HEK293 (cell line): ENCODE measurements around the gene PACS1.

Experiments used
- EGR2 ChIP-seq: fragments of 450-650 bp; formaldehyde crosslinking; IDR thresholded peaks from 2 replicates; pipeline ENCODE4 v1.5.1; 2016; ENCODE audit warnings: low read depth, missing biosample characterization, missing genetic modification characterization
- GLI2 ChIP-seq: fragments of 450-650 bp; formaldehyde crosslinking; IDR thresholded peaks from 2 replicates; pipeline ENCODE4; 2017; ENCODE audit warnings: missing biosample characterization, missing genetic modification characterization, low read depth, borderline replicate concordance
- GLIS1 ChIP-seq: fragments of 450-650 bp; formaldehyde crosslinking; IDR thresholded peaks from 2 replicates; pipeline ENCODE4 v1.5.1; 2016; ENCODE audit warnings: missing biosample characterization, missing genetic modification characterization
- GLIS2 ChIP-seq: fragments of 450-650 bp; formaldehyde crosslinking; IDR thresholded peaks from 2 replicates; pipeline ENCODE4 v1.5.1; 2016; ENCODE audit warnings: missing biosample characterization, missing genetic modification characterization
- HOXA7 ChIP-seq: sonication (generic); formaldehyde crosslinking; IDR thresholded peaks from 2 replicates; pipeline ENCODE4 v1.8.1; 2022; ENCODE audit warnings: missing genetic modification reagents, borderline replicate concordance
- KLF7 ChIP-seq: fragments of 450-650 bp; formaldehyde crosslinking; IDR thresholded peaks from 2 replicates; pipeline ENCODE4 v1.5.1; 2016; ENCODE audit warnings: missing biosample characterization, missing genetic modification characterization, borderline replicate concordance
- KLF8 ChIP-seq: fragments of 450-650 bp; formaldehyde crosslinking; IDR thresholded peaks from 2 replicates; pipeline ENCODE4 v1.5.1; 2016; ENCODE audit warnings: missing biosample characterization, missing genetic modification characterization
- KLF9 ChIP-seq: fragments of 450-650 bp; formaldehyde crosslinking; IDR thresholded peaks from 2 replicates; pipeline ENCODE4 v1.5.1; 2016; ENCODE audit warnings: missing biosample characterization, missing genetic modification characterization, low read depth
- PRDM1 ChIP-seq: fragments of 450-650 bp; formaldehyde crosslinking; IDR thresholded peaks from 2 replicates; pipeline ENCODE4; 2016; ENCODE audit warnings: missing biosample characterization, missing genetic modification characterization
- SP7 ChIP-seq: fragments of 450-650 bp; formaldehyde crosslinking; IDR thresholded peaks from 2 replicates; pipeline ENCODE4 v1.5.1; 2016; ENCODE audit warnings: missing biosample characterization, missing genetic modification characterization
- TCF7L2 ChIP-seq: IDR thresholded peaks from 2 replicates; pipeline ENCODE4 v1.6.1; 2011; ENCODE audit warnings: low read depth, mild to moderate bottlenecking, inconsistent platforms, low read length, moderate library complexity, borderline replicate concordance
- ZBTB17 ChIP-seq: fragments of 450-650 bp; formaldehyde crosslinking; IDR thresholded peaks from 2 replicates; pipeline ENCODE4 v1.5.1; 2016; ENCODE audit warnings: missing biosample characterization, missing genetic modification characterization
- ZEB2 ChIP-seq: fragments of 450-650 bp; formaldehyde crosslinking; IDR thresholded peaks from 2 replicates; pipeline ENCODE4 v1.5.1; 2016; ENCODE audit warnings: missing biosample characterization, missing genetic modification characterization
- ZFHX2 ChIP-seq: fragments of 450-650 bp; formaldehyde crosslinking; conservative IDR thresholded peaks from 2 replicates; pipeline ENCODE4 v1.5.1; 2016; ENCODE audit warnings: missing biosample characterization, missing genetic modification characterization
- ZFP37 ChIP-seq: fragments of 450-650 bp; formaldehyde crosslinking; IDR thresholded peaks from 2 replicates; pipeline ENCODE4 v1.5.1; 2016; ENCODE audit warnings: missing biosample characterization, missing genetic modification characterization
- ZNF157 ChIP-seq: fragments of 450-650 bp; formaldehyde crosslinking; IDR thresholded peaks from 2 replicates; pipeline ENCODE4 v1.5.1; 2016; ENCODE audit warnings: missing biosample characterization, missing genetic modification characterization
- ZNF184 ChIP-seq: fragments of 450-650 bp; IDR thresholded peaks from 2 replicates; pipeline ENCODE4 v1.5.1; 2018; ENCODE audit warnings: missing biosample characterization, mild to moderate bottlenecking, missing genetic modification characterization
- ZNF221 ChIP-seq: fragments of 450-650 bp; formaldehyde crosslinking; IDR thresholded peaks from 2 replicates; pipeline ENCODE4 v1.5.1; 2017; ENCODE audit warnings: missing biosample characterization, missing genetic modification characterization, borderline replicate concordance
- ZNF311 ChIP-seq: fragments of 450-650 bp; formaldehyde crosslinking; IDR thresholded peaks from 2 replicates; pipeline ENCODE4 v1.5.1; 2017; ENCODE audit warnings: missing biosample characterization, missing genetic modification characterization, borderline replicate concordance
- ZNF366 ChIP-seq: fragments of 450-650 bp; formaldehyde crosslinking; conservative IDR thresholded peaks from 2 replicates; pipeline ENCODE4 v1.5.1; 2016; ENCODE audit warnings: missing biosample characterization, missing genetic modification characterization
- ZNF394 ChIP-seq: fragments of 450-650 bp; formaldehyde crosslinking; IDR thresholded peaks from 2 replicates; pipeline ENCODE4 v1.5.1; 2016; ENCODE audit warnings: missing biosample characterization, missing genetic modification characterization, mild to moderate bottlenecking, moderate library complexity, borderline replicate concordance
- ZNF501 ChIP-seq: fragments of 450-650 bp; formaldehyde crosslinking; IDR thresholded peaks from 2 replicates; pipeline ENCODE4 v1.5.1; 2016; ENCODE audit warnings: missing biosample characterization, missing genetic modification characterization
- ZNF521 ChIP-seq: fragments of 450-650 bp; formaldehyde crosslinking; IDR thresholded peaks from 2 replicates; pipeline ENCODE4 v1.5.1; 2017; ENCODE audit warnings: missing biosample characterization, mild to moderate bottlenecking, missing genetic modification characterization
- ZNF596 ChIP-seq: fragments of 450-650 bp; IDR thresholded peaks from 2 replicates; pipeline ENCODE4 v1.5.0; 2018; ENCODE audit warnings: missing biosample characterization, mild to moderate bottlenecking, missing genetic modification characterization, moderate library complexity
- ZNF654 ChIP-seq: fragments of 450-650 bp; formaldehyde crosslinking; IDR thresholded peaks from 2 replicates; pipeline ENCODE4 v1.5.1; 2016; ENCODE audit warnings: low read depth, missing biosample characterization, missing genetic modification characterization
- ZNF664 ChIP-seq: fragments of 450-650 bp; formaldehyde crosslinking; IDR thresholded peaks from 2 replicates; pipeline ENCODE4 v1.5.1; 2016; ENCODE audit warnings: missing biosample characterization, missing genetic modification characterization
- ZNF76 ChIP-seq: fragments of 450-650 bp; formaldehyde crosslinking; IDR thresholded peaks from 2 replicates; pipeline ENCODE4; 2016; ENCODE audit warnings: low read depth, missing biosample characterization, missing genetic modification characterization, borderline replicate concordance
- ZSCAN30 ChIP-seq: fragments of 450-650 bp; IDR thresholded peaks from 2 replicates; pipeline ENCODE4 v1.5.1; 2018; ENCODE audit warnings: missing biosample characterization, mild to moderate bottlenecking, missing genetic modification characterization, moderate library complexity
- TF ChIP-seq, protein P1 (sequence below): fragments of 450-650 bp; formaldehyde crosslinking; IDR thresholded peaks from 2 replicates; pipeline ENCODE4 v1.5.1; 2016; ENCODE audit warnings: missing biosample characterization, missing genetic modification characterization
- TF ChIP-seq, protein P2 (sequence below): fragments of 450-650 bp; formaldehyde crosslinking; IDR thresholded peaks from 2 replicates; pipeline ENCODE4 v1.5.1; 2016; ENCODE audit warnings: missing biosample characterization, missing genetic modification characterization
- TF ChIP-seq, protein P3 (sequence below): fragments of 450-650 bp; formaldehyde crosslinking; IDR thresholded peaks from 2 replicates; pipeline ENCODE4 v1.5.1; 2016; ENCODE audit warnings: missing biosample characterization, missing genetic modification characterization
- TF ChIP-seq, protein P4 (sequence below): fragments of 450-650 bp; formaldehyde crosslinking; IDR thresholded peaks from 2 replicates; pipeline ENCODE4 v1.5.1; 2016; ENCODE audit warnings: missing biosample characterization, missing genetic modification characterization
- TF ChIP-seq, protein P5 (sequence below): fragments of 450-650 bp; formaldehyde crosslinking; IDR thresholded peaks from 2 replicates; pipeline ENCODE4 v1.5.1; 2017; ENCODE audit warnings: missing biosample characterization, missing genetic modification characterization

Gene PACS1

DNA sequence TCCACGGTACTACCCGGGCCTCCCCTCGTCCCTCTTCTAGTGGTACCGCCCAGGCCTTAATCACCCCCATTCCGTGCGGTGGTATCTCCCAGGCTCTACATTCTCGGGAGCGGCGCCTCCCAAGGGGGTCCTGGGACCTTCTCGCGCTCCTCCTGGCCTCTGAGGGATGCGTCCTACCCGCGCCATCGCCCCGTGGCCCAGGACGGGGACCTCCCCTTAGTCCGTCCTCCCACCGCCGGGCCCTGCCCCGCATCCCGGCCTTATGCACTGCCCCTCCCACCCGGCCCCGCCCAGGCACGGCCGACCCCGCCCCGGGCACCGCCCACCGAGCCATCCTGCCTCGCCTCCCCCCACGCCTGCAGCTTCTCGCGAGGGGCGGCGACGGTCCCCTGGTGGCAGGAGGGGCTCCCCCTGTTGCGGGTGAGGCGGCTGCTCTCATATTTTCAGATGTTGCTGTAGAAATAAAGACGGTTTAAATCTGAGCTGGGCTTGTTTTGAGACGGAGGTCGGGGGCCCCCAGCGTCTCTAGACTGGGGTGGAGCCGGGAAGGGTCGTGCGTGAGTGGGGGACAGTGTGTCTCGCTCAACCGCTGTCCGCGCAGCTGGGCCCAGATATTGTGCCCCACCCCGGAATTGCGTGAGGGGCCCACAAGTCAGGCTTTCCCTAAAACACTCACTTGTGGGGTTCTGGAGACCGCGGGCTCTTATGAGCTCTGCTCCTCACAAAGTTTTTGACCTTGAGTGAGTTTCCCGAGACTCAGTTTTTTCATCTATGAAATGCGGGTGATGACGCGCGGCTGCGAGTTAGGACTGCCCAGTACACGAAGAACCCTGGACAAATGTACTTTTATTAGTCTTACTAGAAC lies 197.5 kb downstream of the PACS1 start (continued):
- TF ChIP-seq, protein P1, sequence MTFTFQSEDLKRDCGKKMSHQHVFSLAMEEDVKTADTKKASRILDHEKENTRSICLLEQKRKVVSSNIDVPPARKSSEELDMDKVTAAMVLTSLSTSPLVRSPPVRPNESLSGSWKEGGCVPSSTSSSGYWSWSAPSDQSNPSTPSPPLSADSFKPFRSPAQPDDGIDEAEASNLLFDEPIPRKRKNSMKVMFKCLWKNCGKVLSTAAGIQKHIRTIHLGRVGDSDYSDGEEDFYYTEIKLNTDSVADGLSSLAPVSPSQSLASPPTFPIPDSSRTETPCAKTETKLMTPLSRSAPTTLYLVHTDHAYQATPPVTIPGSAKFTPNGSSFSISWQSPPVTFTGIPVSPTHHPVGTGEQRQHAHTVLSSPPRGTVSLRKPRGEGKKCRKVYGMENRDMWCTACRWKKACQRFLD (tag by site-specific recombination) = no peak
- peak; percentile 55; the same call in 1 of the 2 replicates for TF ChIP-seq GLIS1 (tag by site-specific recombination)
- 0 out of 2 replicates have a peak, but pooled peaks have one; percentile 27 for TF ChIP-seq KLF7
- no peak for TF ChIP-seq ZNF76
- TF ChIP-seq, protein P2, sequence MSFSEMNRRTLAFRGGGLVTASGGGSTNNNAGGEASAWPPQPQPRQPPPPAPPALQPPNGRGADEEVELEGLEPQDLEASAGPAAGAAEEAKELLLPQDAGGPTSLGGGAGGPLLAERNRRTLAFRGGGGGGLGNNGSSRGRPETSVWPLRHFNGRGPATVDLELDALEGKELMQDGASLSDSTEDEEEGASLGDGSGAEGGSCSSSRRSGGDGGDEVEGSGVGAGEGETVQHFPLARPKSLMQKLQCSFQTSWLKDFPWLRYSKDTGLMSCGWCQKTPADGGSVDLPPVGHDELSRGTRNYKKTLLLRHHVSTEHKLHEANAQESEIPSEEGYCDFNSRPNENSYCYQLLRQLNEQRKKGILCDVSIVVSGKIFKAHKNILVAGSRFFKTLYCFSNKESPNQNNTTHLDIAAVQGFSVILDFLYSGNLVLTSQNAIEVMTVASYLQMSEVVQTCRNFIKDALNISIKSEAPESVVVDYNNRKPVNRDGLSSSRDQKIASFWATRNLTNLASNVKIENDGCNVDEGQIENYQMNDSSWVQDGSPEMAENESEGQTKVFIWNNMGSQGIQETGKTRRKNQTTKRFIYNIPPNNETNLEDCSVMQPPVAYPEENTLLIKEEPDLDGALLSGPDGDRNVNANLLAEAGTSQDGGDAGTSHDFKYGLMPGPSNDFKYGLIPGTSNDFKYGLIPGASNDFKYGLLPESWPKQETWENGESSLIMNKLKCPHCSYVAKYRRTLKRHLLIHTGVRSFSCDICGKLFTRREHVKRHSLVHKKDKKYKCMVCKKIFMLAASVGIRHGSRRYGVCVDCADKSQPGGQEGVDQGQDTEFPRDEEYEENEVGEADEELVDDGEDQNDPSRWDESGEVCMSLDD (tag by site-specific recombination) = peak; percentile 76
- TF ChIP-seq, protein P3, sequence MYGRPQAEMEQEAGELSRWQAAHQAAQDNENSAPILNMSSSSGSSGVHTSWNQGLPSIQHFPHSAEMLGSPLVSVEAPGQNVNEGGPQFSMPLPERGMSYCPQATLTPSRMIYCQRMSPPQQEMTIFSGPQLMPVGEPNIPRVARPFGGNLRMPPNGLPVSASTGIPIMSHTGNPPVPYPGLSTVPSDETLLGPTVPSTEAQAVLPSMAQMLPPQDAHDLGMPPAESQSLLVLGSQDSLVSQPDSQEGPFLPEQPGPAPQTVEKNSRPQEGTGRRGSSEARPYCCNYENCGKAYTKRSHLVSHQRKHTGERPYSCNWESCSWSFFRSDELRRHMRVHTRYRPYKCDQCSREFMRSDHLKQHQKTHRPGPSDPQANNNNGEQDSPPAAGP (tag by site-specific recombination) = peak; percentile 41; the same call in 1 of the 2 replicates
- no peak for TF ChIP-seq ZFP37 (tag by site-specific recombination)
- no peak for TF ChIP-seq GLI2
- TF ChIP-seq, protein P4, sequence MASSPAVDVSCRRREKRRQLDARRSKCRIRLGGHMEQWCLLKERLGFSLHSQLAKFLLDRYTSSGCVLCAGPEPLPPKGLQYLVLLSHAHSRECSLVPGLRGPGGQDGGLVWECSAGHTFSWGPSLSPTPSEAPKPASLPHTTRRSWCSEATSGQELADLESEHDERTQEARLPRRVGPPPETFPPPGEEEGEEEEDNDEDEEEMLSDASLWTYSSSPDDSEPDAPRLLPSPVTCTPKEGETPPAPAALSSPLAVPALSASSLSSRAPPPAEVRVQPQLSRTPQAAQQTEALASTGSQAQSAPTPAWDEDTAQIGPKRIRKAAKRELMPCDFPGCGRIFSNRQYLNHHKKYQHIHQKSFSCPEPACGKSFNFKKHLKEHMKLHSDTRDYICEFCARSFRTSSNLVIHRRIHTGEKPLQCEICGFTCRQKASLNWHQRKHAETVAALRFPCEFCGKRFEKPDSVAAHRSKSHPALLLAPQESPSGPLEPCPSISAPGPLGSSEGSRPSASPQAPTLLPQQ = peak; percentile 82
- no peak for TF ChIP-seq TCF7L2
- no peak for TF ChIP-seq ZNF394 (tag by site-specific recombination)
- TF ChIP-seq KLF8 = peak; percentile 74
- TF ChIP-seq SP7 = no peak
- TF ChIP-seq ZBTB17 = peak; percentile 35; the same call in 1 of the 2 replicates
- no peak for TF ChIP-seq ZNF654 (tag by site-specific recombination)
- TF ChIP-seq ZFHX2 (tag by site-specific recombination) = peak; percentile 37
- TF ChIP-seq, protein P5, sequence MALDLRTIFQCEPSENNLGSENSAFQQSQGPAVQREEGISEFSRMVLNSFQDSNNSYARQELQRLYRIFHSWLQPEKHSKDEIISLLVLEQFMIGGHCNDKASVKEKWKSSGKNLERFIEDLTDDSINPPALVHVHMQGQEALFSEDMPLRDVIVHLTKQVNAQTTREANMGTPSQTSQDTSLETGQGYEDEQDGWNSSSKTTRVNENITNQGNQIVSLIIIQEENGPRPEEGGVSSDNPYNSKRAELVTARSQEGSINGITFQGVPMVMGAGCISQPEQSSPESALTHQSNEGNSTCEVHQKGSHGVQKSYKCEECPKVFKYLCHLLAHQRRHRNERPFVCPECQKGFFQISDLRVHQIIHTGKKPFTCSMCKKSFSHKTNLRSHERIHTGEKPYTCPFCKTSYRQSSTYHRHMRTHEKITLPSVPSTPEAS = no peak
- no peak for TF ChIP-seq HOXA7 (CRISPR knock-in tag)
- TF ChIP-seq ZNF521 (tag by site-specific recombination) = no peak
- TF ChIP-seq ZNF184 (tag by site-specific recombination) = no peak
- no peak for TF ChIP-seq ZNF311 (tag by site-specific recombination)
- TF ChIP-seq GLIS2 (tag by site-specific recombination) = peak; percentile 87; the same call in 1 of the 2 replicates
- no peak for TF ChIP-seq ZNF664 (tag by site-specific recombination)
- peak; percentile 93 for TF ChIP-seq KLF9 (tag by site-specific recombination)
- no peak for TF ChIP-seq ZSCAN30 (tag by site-specific recombination)
- no peak for TF ChIP-seq ZNF221 (tag by site-specific recombination)
- TF ChIP-seq ZEB2 (tag by site-specific recombination) = no peak
- TF ChIP-seq ZNF501 (tag by site-specific recombination) = no peak
- no peak for TF ChIP-seq PRDM1 (tag by site-specific recombination)
- no peak for TF ChIP-seq ZNF366 (tag by site-specific recombination)
- 0 out of 2 replicates have a peak, but pooled peaks have one; percentile 16 for TF ChIP-seq EGR2 (tag by site-specific recombination)
- TF ChIP-seq ZNF596 (tag by site-specific recombination) = no peak
- TF ChIP-seq ZNF157 (tag by site-specific recombination) = no peak
